Superior temporal gyrus (tissue), 1 donor: Measurements from ENCODE around the gene COQ8B.

Experiments used
- DNase-seq: peaks from one replicate; pipeline ENCODE4 v3.0.0-alpha.2; 2016; ENCODE audit errors: extremely low spot score

The COQ8B gene

GRCh38 chr19:40717880-40718773, 1.4 kb upstream of the COQ8B start:
- DNase-seq: no peak

GRCh38 chr19:40717325-40717879, 716 bp upstream of the COQ8B start:
- DNase-seq: no peak

- no peak for DNase-seq
These were observed 630 bp downstream of the COQ8B start for GRCh38 chr19:40716031-40716481.

GRCh38 chr19:40714441-40715299, 2.0 kb downstream of the COQ8B start:
- peak; percentile 96 for DNase-seq

GRCh38 chr19:40713939-40714338, 2.7 kb downstream of the COQ8B start:
- no peak for DNase-seq

- DNase-seq: no peak
These were observed 6.9 kb downstream of the COQ8B start for GRCh38 chr19:40709817-40710216.

- DNase-seq: no peak
These were observed 9.1 kb downstream of the COQ8B start for GRCh38 chr19:40707615-40708014.

GRCh38 chr19:40705950-40706619, 10.6 kb downstream of the COQ8B start:
- no peak for DNase-seq

- DNase-seq: no peak
These were observed 11.4 kb downstream of the COQ8B start for GRCh38 chr19:40705362-40705651.

- DNase-seq: no peak
These were observed 12.0 kb downstream of the COQ8B start for GRCh38 chr19:40704491-40705361.

GRCh38 chr19:40703029-40703755, 13.5 kb downstream of the COQ8B start:
- DNase-seq: peak; percentile 12

- peak; percentile 17 for DNase-seq
These were observed 14.2 kb downstream of the COQ8B start for GRCh38 chr19:40702337-40703012.

GRCh38 chr19:40701758-40702157, 14.9 kb downstream of the COQ8B start:
- no peak for DNase-seq

GRCh38 chr19:40700083-40700482, 16.6 kb downstream of the COQ8B start:
- DNase-seq: no peak

GRCh38 chr19:40697007-40697406, 19.7 kb downstream of the COQ8B start:
- no peak for DNase-seq

GRCh38 chr19:40695881-40696280, 20.8 kb downstream of the COQ8B start:
- no peak for DNase-seq

GRCh38 chr19:40693896-40694295, 22.8 kb downstream of the COQ8B start:
- DNase-seq: no peak

- DNase-seq: no peak
These were observed 23.4 kb downstream of the COQ8B start for GRCh38 chr19:40693150-40693788.

- DNase-seq: no peak
These were observed 24.5 kb downstream of the COQ8B start for GRCh38 chr19:40692212-40692551.
